GM12878 (cell line): ENCODE measurements around the gene BDP1.

ENCODE experiments used
- EGR1 ChIP-seq, 2 experiments: IDR thresholded peaks; 1 replicate in 1 of 2; 2 replicates in 1 of 2; pipeline ENCODE4 v1.6.1; 2011 to 2012; ENCODE audit warnings: low read depth in 2 of 2, low read length in 2 of 2, borderline replicate concordance in 1 of 2, mild to moderate bottlenecking in 1 of 2, moderate library complexity in 1 of 2
- EP300 ChIP-seq, 2 experiments: fragments of 150-350 bp in 1 of 2; IDR thresholded peaks; 2 replicates each; pipeline ENCODE4 v1.6.1; 2011 to 2012; ENCODE audit warnings: low read depth in 2 of 2, low read length in 2 of 2, borderline replicate concordance in 1 of 2, improper control_type of control experiment in 1 of 2, inconsistent platforms in 1 of 2; ENCODE audit not compliant: control insufficient read depth in 1 of 2
- EZH2 ChIP-seq: IDR thresholded peaks from 2 replicates; pipeline ENCODE4 v1.6.1; 2012; ENCODE audit warnings: low read depth, mild to moderate bottlenecking, control low read depth, inconsistent platforms, low read length, borderline replicate concordance; ENCODE audit not compliant: control insufficient read depth
- HDAC2 ChIP-seq: fragments of 200-600 bp; sonication (generic); IDR thresholded peaks from 2 replicates; pipeline ENCODE4 v1.6.1; 2017
- MYC ChIP-seq: IDR thresholded peaks from 2 replicates; pipeline ENCODE4 v1.6.1; 2011; ENCODE audit warnings: mild to moderate bottlenecking, low read length, moderate library complexity, inconsistent platforms; ENCODE audit not compliant: insufficient read depth, insufficient replicate concordance, insufficient read length, severe bottlenecking
- POLR2A ChIP-seq: IDR thresholded peaks from 2 replicates; pipeline ENCODE4 v1.6.1; 2011; ENCODE audit warnings: low read depth, mild to moderate bottlenecking, low read length
- ZNF384 ChIP-seq: IDR thresholded peaks from 2 replicates; pipeline ENCODE4 v1.6.1; 2012; ENCODE audit warnings: low read depth, mild to moderate bottlenecking, low read length, improper control_type of control experiment, borderline replicate concordance
- TF ChIP-seq, protein P1 (sequence below): IDR thresholded peaks from 2 replicates; pipeline ENCODE4 v1.6.1; 2011; ENCODE audit warnings: borderline replicate concordance, low read depth, mild to moderate bottlenecking, moderate library complexity, mixed read lengths, low read length; ENCODE audit not compliant: insufficient read depth; ENCODE audit errors: extremely low read length
- TF ChIP-seq, protein P2 (sequence below): IDR thresholded peaks from 2 replicates; pipeline ENCODE4 v1.6.1; 2011; ENCODE audit warnings: low read depth, mild to moderate bottlenecking, low read length, moderate library complexity, borderline replicate concordance; ENCODE audit errors: extremely low read depth
- TF ChIP-seq, protein P3 (sequence below), 3 experiments: IDR thresholded peaks in 2 of 3; conservative IDR thresholded peaks in 1 of 3; 2 replicates each; pipeline ENCODE4 v1.5.1; 2011; ENCODE audit warnings: low read depth in 3 of 3, low read length in 3 of 3, mild to moderate bottlenecking in 3 of 3, control low read depth in 2 of 3, moderate library complexity in 2 of 3, inconsistent platforms in 1 of 3, mixed read lengths in 1 of 3; ENCODE audit not compliant: control insufficient read depth in 2 of 3, insufficient read depth in 1 of 3; ENCODE audit errors: extremely low read depth in 1 of 3
- TF ChIP-seq, protein P4 (sequence below): IDR thresholded peaks from 2 replicates; pipeline ENCODE4 v1.6.1; 2011; ENCODE audit warnings: mild to moderate bottlenecking, low read depth, low read length, moderate library complexity; ENCODE audit not compliant: insufficient replicate concordance

DNA sequence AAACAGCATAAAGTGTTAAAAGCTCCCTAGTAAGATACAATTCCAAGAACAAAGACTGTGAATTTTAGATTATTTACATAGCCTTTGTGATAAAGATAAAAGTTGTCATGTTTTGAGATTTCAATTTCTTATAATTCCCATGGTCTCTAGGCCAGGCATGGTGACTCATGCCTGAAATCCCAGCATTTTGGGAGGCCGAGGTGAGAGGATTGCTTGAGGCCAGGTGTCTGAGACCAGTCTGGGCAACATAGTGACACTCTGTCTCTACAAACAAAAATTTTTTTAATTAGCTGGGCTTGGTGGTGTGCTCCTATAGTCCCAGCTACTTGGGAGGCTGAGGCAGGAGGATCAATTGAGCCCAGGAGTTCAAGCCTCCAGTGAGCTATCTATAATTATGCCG is 48.1 kb downstream of the BDP1 start:
- TF ChIP-seq POLR2A (no peak), ZNF384 (no peak), MYC (no peak), EGR1 (IDR thresholded peaks at IDR 0.05; ENCODE audit: borderline replicate concordance in 1 of 2, low read depth in 2 of 2, low read length in 2 of 2) (no peak), EZH2 (no peak), EP300 (IDR thresholded peaks at IDR 0.05; ENCODE audit: borderline replicate concordance in 1 of 2, control insufficient read depth in 1 of 2, low read depth in 2 of 2, low read length in 2 of 2) (no peak), HDAC2 (no peak)
- TF ChIP-seq, protein P1, sequence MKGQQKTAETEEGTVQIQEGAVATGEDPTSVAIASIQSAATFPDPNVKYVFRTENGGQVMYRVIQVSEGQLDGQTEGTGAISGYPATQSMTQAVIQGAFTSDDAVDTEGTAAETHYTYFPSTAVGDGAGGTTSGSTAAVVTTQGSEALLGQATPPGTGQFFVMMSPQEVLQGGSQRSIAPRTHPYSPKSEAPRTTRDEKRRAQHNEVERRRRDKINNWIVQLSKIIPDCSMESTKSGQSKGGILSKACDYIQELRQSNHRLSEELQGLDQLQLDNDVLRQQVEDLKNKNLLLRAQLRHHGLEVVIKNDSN, result no peak
- TF ChIP-seq, protein P2, sequence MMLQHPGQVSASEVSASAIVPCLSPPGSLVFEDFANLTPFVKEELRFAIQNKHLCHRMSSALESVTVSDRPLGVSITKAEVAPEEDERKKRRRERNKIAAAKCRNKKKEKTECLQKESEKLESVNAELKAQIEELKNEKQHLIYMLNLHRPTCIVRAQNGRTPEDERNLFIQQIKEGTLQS, result no peak
- TF ChIP-seq, protein P3, sequence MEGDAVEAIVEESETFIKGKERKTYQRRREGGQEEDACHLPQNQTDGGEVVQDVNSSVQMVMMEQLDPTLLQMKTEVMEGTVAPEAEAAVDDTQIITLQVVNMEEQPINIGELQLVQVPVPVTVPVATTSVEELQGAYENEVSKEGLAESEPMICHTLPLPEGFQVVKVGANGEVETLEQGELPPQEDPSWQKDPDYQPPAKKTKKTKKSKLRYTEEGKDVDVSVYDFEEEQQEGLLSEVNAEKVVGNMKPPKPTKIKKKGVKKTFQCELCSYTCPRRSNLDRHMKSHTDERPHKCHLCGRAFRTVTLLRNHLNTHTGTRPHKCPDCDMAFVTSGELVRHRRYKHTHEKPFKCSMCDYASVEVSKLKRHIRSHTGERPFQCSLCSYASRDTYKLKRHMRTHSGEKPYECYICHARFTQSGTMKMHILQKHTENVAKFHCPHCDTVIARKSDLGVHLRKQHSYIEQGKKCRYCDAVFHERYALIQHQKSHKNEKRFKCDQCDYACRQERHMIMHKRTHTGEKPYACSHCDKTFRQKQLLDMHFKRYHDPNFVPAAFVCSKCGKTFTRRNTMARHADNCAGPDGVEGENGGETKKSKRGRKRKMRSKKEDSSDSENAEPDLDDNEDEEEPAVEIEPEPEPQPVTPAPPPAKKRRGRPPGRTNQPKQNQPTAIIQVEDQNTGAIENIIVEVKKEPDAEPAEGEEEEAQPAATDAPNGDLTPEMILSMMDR (IDR thresholded peaks at IDR 0.05 in 2 of 3, conservative IDR thresholded peaks at IDR 0.05 in 1 of 3; ENCODE audit: control insufficient read depth in 2 of 3, extremely low read depth in 1 of 3, insufficient read depth in 1 of 3, low read depth in 3 of 3, low read length in 3 of 3), result no peak
- TF ChIP-seq, protein P4, sequence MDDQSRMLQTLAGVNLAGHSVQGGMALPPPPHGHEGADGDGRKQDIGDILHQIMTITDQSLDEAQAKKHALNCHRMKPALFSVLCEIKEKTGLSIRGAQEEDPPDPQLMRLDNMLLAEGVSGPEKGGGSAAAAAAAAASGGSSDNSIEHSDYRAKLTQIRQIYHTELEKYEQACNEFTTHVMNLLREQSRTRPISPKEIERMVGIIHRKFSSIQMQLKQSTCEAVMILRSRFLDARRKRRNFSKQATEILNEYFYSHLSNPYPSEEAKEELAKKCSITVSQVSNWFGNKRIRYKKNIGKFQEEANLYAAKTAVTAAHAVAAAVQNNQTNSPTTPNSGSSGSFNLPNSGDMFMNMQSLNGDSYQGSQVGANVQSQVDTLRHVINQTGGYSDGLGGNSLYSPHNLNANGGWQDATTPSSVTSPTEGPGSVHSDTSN, result no peak
